LHCN-M2 (cell line): ENCODE measurements around the gene DYNLRB1. TPM values are rescaled to one million over a fixed set of nuclear protein-coding genes. Genes with fewer than 3 reads are reported as not detected.
A peak's percentile ranks its signal among the peaks of the same experiment; 100 is the strongest.

Experiments used
- DNase-seq: peaks from one replicate; pipeline ENCODE4 v3.0.0-alpha.2; 2012; ENCODE audit warnings: low read depth
- total RNA-seq: library from RNA; depleted of rRNA; stranded (reverse); fragments of >200 nt; gene quantifications from 2 replicates; pipeline ENCODE4 v1.2.3, GENCODE V29; 2014

The DYNLRB1 gene
- total RNA-seq, 1 experiment from 2014 or later = 133 TPM

GRCh38 chr20:34557936-34558319, 41.7 kb downstream of the DYNLRB1 start:
- no peak for DNase-seq

GRCh38 chr20:34558320-34559218, 42.3 kb downstream of the DYNLRB1 start, which contains the start of gene MAP1LC3A:
MAP1LC3A (plus strand) TSS chr20:34558718; CDS start chr20:34558869, 151 bp downstream.
- DNase-seq = peak; percentile 92

- DNase-seq = no peak
Observed at GRCh38 chr20:34559311-34560140, 43.3 kb downstream of the DYNLRB1 start.

GRCh38 chr20:34560141-34560523, 43.9 kb downstream of the DYNLRB1 start:
- DNase-seq = no peak

GRCh38 chr20:34560614-34561013, 44.4 kb downstream of the DYNLRB1 start:
- DNase-seq = no peak

GRCh38 chr20:34561661-34562060, 45.4 kb downstream of the DYNLRB1 start:
- DNase-seq = no peak

GRCh38 chr20:34562641-34563040, 46.4 kb downstream of the DYNLRB1 start:
- DNase-seq = peak; percentile 33

- DNase-seq = no peak
Observed at GRCh38 chr20:34564833-34565232, 48.6 kb downstream of the DYNLRB1 start.

- DNase-seq = no peak
Observed at GRCh38 chr20:34566978-34567891, 51.0 kb downstream of the DYNLRB1 start.

GRCh38 chr20:34567892-34568865, 52.0 kb downstream of the DYNLRB1 start:
- DNase-seq = no peak

- DNase-seq = no peak
Observed at GRCh38 chr20:34569598-34569997, 53.4 kb downstream of the DYNLRB1 start.

- DNase-seq = peak; percentile 40
Observed at GRCh38 chr20:34570859-34571306, 54.7 kb downstream of the DYNLRB1 start.

- no peak for DNase-seq
Observed at GRCh38 chr20:34571753-34572152, 55.5 kb downstream of the DYNLRB1 start.

GRCh38 chr20:34573541-34574300, 57.5 kb downstream of the DYNLRB1 start:
- DNase-seq = no peak

- no peak for DNase-seq
Observed at GRCh38 chr20:34574426-34574825, 58.2 kb downstream of the DYNLRB1 start.

GRCh38 chr20:34574861-34575260, 58.6 kb downstream of the DYNLRB1 start:
- no peak for DNase-seq

GRCh38 chr20:34575271-34575670, 59.0 kb downstream of the DYNLRB1 start:
- no peak for DNase-seq

- no peak for DNase-seq
Observed at GRCh38 chr20:34575756-34576155, 59.5 kb downstream of the DYNLRB1 start.

- DNase-seq = no peak
Observed at GRCh38 chr20:34577061-34577460, 60.8 kb downstream of the DYNLRB1 start.
